ENCODE results near the gene HOMER1. TPM values are rescaled to one million over a fixed set of nuclear protein-coding genes. Genes with fewer than 3 reads are reported as not detected.

Gene HOMER1
- total and polyA plus RNA-seq, 5 donors from 2014 or later: 0.02 to 1.9 (median 0.44) TPM

DNA sequence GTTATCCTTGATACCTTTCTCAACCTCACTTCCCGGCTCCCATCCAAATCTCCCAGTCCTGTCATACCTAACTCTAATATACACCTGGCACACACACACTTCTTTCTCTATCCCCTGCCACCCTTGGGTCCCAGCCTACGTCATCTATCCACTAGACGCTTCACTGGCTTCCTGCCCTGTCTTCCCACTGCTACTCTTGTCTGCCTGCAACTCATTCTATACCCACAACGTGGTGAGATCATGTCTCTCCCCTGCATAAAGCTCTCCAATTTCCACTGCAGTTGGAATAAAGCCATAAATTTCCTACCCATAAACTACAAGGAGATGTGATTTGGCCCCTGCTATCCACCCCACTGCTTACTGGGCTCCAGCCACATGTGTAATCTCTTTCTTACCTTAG is 184.5 kb downstream of the HOMER1 start:
- DNase-seq (no peak), ATAC-seq (ENCODE audit: low read depth in 2 of 2) (no peak)
- no peaks in the 10 kb centered on the region for H3K4me1 Mint-ChIP-seq
- Histone ChIP-seq H3K36me3 (ENCODE audit: control insufficient read depth, insufficient read depth, low read length) (no peaks in the 10 kb centered on the region), H3K27ac (ENCODE audit: insufficient read depth, low read length, poor library complexity, severe bottlenecking) (no peak overlapping the region), H3K4me3 (ENCODE audit: low read depth, low read length) (no peak overlapping the region), H3K27me3 (ENCODE audit: control insufficient read depth, insufficient read depth, low read length) (no peaks in the 10 kb centered on the region), H3K4me1 (ENCODE audit: control insufficient read depth, insufficient read depth, low read length, poor library complexity, severe bottlenecking) (no peaks in the 10 kb centered on the region), H3K9me3 (ENCODE audit: control insufficient read depth in 2 of 2, low read length in 2 of 2) (no peaks in the 10 kb centered on the region)
- H3K27ac Mint-ChIP-seq: no peak overlapping the region
- peaks cover 8% of the 10 kb centered on the region for H3K27me3 Mint-ChIP-seq
- no peaks in the 10 kb centered on the region for H3K36me3 Mint-ChIP-seq
- H3K4me3 Mint-ChIP-seq: no peak overlapping the region
- no peaks in the 10 kb centered on the region for H3K9me3 Mint-ChIP-seq

Other genes starting within 250 kb of the HOMER1 start
- 141 TPM for gene TENT2, start 98.3 kb upstream of the HOMER1 start, total RNA-seq
- 10 to 100 TPM; 45.9 to 65.1 (median 57.9) TPM for gene TENT2, start 98.3 kb upstream of the HOMER1 start, polyA plus RNA-seq
- 0.10 TPM for gene CMYA5, start 175.7 kb upstream of the HOMER1 start, total RNA-seq
- under 1 TPM in 1 of 4 donors, not detected in 3; 0.05 TPM for gene CMYA5, start 175.7 kb upstream of the HOMER1 start, polyA plus RNA-seq